ENCODE measurements around the gene POLR2J. TPM values are rescaled to one million over a fixed set of nuclear protein-coding genes. Genes with fewer than 3 reads are reported as not detected.
A peak's percentile ranks its signal among the peaks of the same experiment; 100 is the strongest.
"Not testable (repeated sequence)": the region's sequence is repeated elsewhere in the genome, so short reads cannot be mapped to it uniquely, and the experiment has no call there.

The POLR2J gene
- polyA plus RNA-seq, 2 donors, result 68.9 to 89.4 TPM

- Histone ChIP-seq H3K9me3 (ENCODE audit: control insufficient read depth in 2 of 2, insufficient read depth in 1 of 2, low read depth in 1 of 2, low read length in 1 of 2) (no peaks in the 10 kb centered on the region), H3K27me3 (ENCODE audit: control insufficient read depth in 1 of 2, insufficient read depth in 2 of 2, low read length in 2 of 2) (no peaks in the 10 kb centered on the region), H3K4me3 (ENCODE audit: low read depth in 1 of 2, low read length in 2 of 2) (peak overlapping the region; percentile 84 to 93), H3K4me1 (ENCODE audit: control insufficient read depth in 2 of 2, insufficient read depth in 2 of 2, low read length in 1 of 2) (peaks cover 5 to 8% of the 10 kb centered on the region in 2 donors), H3K27ac (ENCODE audit: low read depth in 2 of 2, low read length in 1 of 2) (no peak overlapping the region), H3K36me3 (ENCODE audit: control insufficient read depth in 2 of 2, insufficient read depth in 2 of 2, low read length in 1 of 2) (peaks cover 0 to 9% of the 10 kb centered on the region in 2 donors)
- WGBS, 2 donors, result 91 to 96% methylated on average over 7 of the region's 7 CpGs
These were observed 12.6 kb downstream of the POLR2J start for GRCh38 chr7:102466097-102466496.

GRCh38 chr7:102464577-102465280 is 14.0 kb downstream of the POLR2J start, which contains the start of the genes ALKBH4 and LRWD1:
Gene ALKBH4 (minus strand): TSS chr7:102464863. CDS start chr7:102464836, 27 bp downstream.
Gene LRWD1 (plus strand): TSS chr7:102464984. CDS start chr7:102465081, 97 bp downstream.
- H3K27ac ChIP-seq (ENCODE audit: low read depth in 2 of 2, low read length in 1 of 2), result peak within 1 kb of the TSS; percentile 47 to 56
- WGBS, 2 donors, result 0 to 1% methylated on average over 79 to 81 of the region's 81 CpGs

GRCh38 chr7:102463841-102464576 is 14.7 kb downstream of the POLR2J start:
- no peaks in the 10 kb centered on the region for H3K9me3 ChIP-seq (ENCODE audit: control insufficient read depth in 2 of 2, insufficient read depth in 1 of 2, low read depth in 1 of 2, low read length in 1 of 2)
- H3K27me3 ChIP-seq (ENCODE audit: control insufficient read depth in 1 of 2, insufficient read depth in 2 of 2, low read length in 2 of 2), result no peaks in the 10 kb centered on the region
- H3K27ac ChIP-seq (ENCODE audit: low read depth in 2 of 2, low read length in 1 of 2), result peak overlapping the region in 1 of 2 donors; percentile 47
- WGBS, 2 donors, result 11 to 12% methylated on average over 24 of the region's 24 CpGs
- H3K36me3 ChIP-seq (ENCODE audit: control insufficient read depth in 2 of 2, insufficient read depth in 2 of 2, low read length in 1 of 2), result peaks cover 0 to 7% of the 10 kb centered on the region in 2 donors
- H3K4me3 ChIP-seq (ENCODE audit: low read depth in 1 of 2, low read length in 2 of 2), result peak overlapping the region; percentile 84 to 93
- H3K4me1 ChIP-seq (ENCODE audit: control insufficient read depth in 2 of 2, insufficient read depth in 2 of 2, low read length in 1 of 2), result peaks cover 5 to 8% of the 10 kb centered on the region in 2 donors

More at GRCh38 chr7:102464577-102465280, 14.0 kb downstream of the POLR2J start, which contains the start of the genes ALKBH4 and LRWD1:
- Histone ChIP-seq H3K4me1 (ENCODE audit: control insufficient read depth in 2 of 2, insufficient read depth in 2 of 2, low read length in 1 of 2) (peaks cover 5 to 8% of the 10 kb centered on the region in 2 donors), H3K36me3 (ENCODE audit: control insufficient read depth in 2 of 2, insufficient read depth in 2 of 2, low read length in 1 of 2) (peaks cover 0 to 3% of the 10 kb centered on the region in 2 donors), H3K27me3 (ENCODE audit: control insufficient read depth in 1 of 2, insufficient read depth in 2 of 2, low read length in 2 of 2) (no peaks in the 10 kb centered on the region), H3K9me3 (ENCODE audit: control insufficient read depth in 2 of 2, insufficient read depth in 1 of 2, low read depth in 1 of 2, low read length in 1 of 2) (no peaks in the 10 kb centered on the region), H3K4me3 (ENCODE audit: low read depth in 1 of 2, low read length in 2 of 2) (peak within 1 kb of the TSS; percentile 84 to 93)

GRCh38 chr7:102460467-102460866 is 18.3 kb downstream of the POLR2J start:
- Histone ChIP-seq H3K4me1 (ENCODE audit: control insufficient read depth in 2 of 2, insufficient read depth in 2 of 2, low read length in 1 of 2) (peaks cover 0 to 2% of the 10 kb centered on the region in 2 donors), H3K9me3 (ENCODE audit: control insufficient read depth in 2 of 2, insufficient read depth in 1 of 2, low read depth in 1 of 2, low read length in 1 of 2) (no peaks in the 10 kb centered on the region), H3K4me3 (ENCODE audit: low read depth in 1 of 2, low read length in 2 of 2) (no peak overlapping the region), H3K27me3 (ENCODE audit: control insufficient read depth in 1 of 2, insufficient read depth in 2 of 2, low read length in 2 of 2) (no peaks in the 10 kb centered on the region), H3K27ac (ENCODE audit: low read depth in 2 of 2, low read length in 1 of 2) (no peak overlapping the region), H3K36me3 (ENCODE audit: control insufficient read depth in 2 of 2, insufficient read depth in 2 of 2, low read length in 1 of 2) (peaks cover 0 to 18% of the 10 kb centered on the region in 2 donors)
- WGBS, 2 donors, result 89 to 94% methylated on average over 8 of the region's 8 CpGs

- no peaks in the 10 kb centered on the region for H3K27me3 ChIP-seq (ENCODE audit: control insufficient read depth in 1 of 2, insufficient read depth in 2 of 2, low read length in 2 of 2)
These were observed 19.4 kb downstream of the POLR2J start for GRCh38 chr7:102459221-102459844.

GRCh38 chr7:102457352-102457924 is 21.3 kb downstream of the POLR2J start:
- Histone ChIP-seq H3K27me3 (ENCODE audit: control insufficient read depth in 1 of 2, insufficient read depth in 2 of 2, low read length in 2 of 2) (no peaks in the 10 kb centered on the region), H3K4me3 (ENCODE audit: low read depth in 1 of 2, low read length in 2 of 2) (no peak overlapping the region), H3K9me3 (ENCODE audit: control insufficient read depth in 2 of 2, insufficient read depth in 1 of 2, low read depth in 1 of 2, low read length in 1 of 2) (no peaks in the 10 kb centered on the region), H3K4me1 (ENCODE audit: control insufficient read depth in 2 of 2, insufficient read depth in 2 of 2, low read length in 1 of 2) (no peaks in the 10 kb centered on the region), H3K36me3 (ENCODE audit: control insufficient read depth in 2 of 2, insufficient read depth in 2 of 2, low read length in 1 of 2) (peaks cover 0 to 21% of the 10 kb centered on the region in 2 donors), H3K27ac (ENCODE audit: low read depth in 2 of 2, low read length in 1 of 2) (no peak overlapping the region)
- 91 to 93% methylated on average over 40 of the region's 40 CpGs for whole genome bisulfite sequencing, 2 donors

More at GRCh38 chr7:102459221-102459844, 19.4 kb downstream of the POLR2J start:
- Histone ChIP-seq H3K4me1 (ENCODE audit: control insufficient read depth in 2 of 2, insufficient read depth in 2 of 2, low read length in 1 of 2) (peaks cover 0 to 2% of the 10 kb centered on the region in 2 donors), H3K4me3 (ENCODE audit: low read depth in 1 of 2, low read length in 2 of 2) (no peak overlapping the region), H3K36me3 (ENCODE audit: control insufficient read depth in 2 of 2, insufficient read depth in 2 of 2, low read length in 1 of 2) (peaks cover 0 to 21% of the 10 kb centered on the region in 2 donors), H3K27ac (ENCODE audit: low read depth in 2 of 2, low read length in 1 of 2) (no peak overlapping the region), H3K9me3 (ENCODE audit: control insufficient read depth in 2 of 2, insufficient read depth in 1 of 2, low read depth in 1 of 2, low read length in 1 of 2) (no peaks in the 10 kb centered on the region)
- WGBS, 2 donors, result 94 to 95% methylated on average over 23 to 24 of the region's 24 CpGs

GRCh38 chr7:102456327-102456726 is 22.4 kb downstream of the POLR2J start:
- Histone ChIP-seq H3K27ac (ENCODE audit: low read depth in 2 of 2, low read length in 1 of 2) (no peak overlapping the region), H3K27me3 (ENCODE audit: control insufficient read depth in 1 of 2, insufficient read depth in 2 of 2, low read length in 2 of 2) (no peaks in the 10 kb centered on the region), H3K36me3 (ENCODE audit: control insufficient read depth in 2 of 2, insufficient read depth in 2 of 2, low read length in 1 of 2) (peaks cover 0 to 21% of the 10 kb centered on the region in 2 donors), H3K4me1 (ENCODE audit: control insufficient read depth in 2 of 2, insufficient read depth in 2 of 2, low read length in 1 of 2) (peaks cover under 1 to 2% of the 10 kb centered on the region in 2 donors), H3K4me3 (ENCODE audit: low read depth in 1 of 2, low read length in 2 of 2) (no peak overlapping the region), H3K9me3 (ENCODE audit: control insufficient read depth in 2 of 2, insufficient read depth in 1 of 2, low read depth in 1 of 2, low read length in 1 of 2) (no peaks in the 10 kb centered on the region)
- WGBS, 2 donors, result 83 to 86% methylated on average over 10 of the region's 10 CpGs

- H3K4me1 ChIP-seq (ENCODE audit: control insufficient read depth in 2 of 2, insufficient read depth in 2 of 2, low read length in 1 of 2), result peaks cover 2% of the 10 kb centered on the region in 2 donors
- H3K27me3 ChIP-seq (ENCODE audit: control insufficient read depth in 1 of 2, insufficient read depth in 2 of 2, low read length in 2 of 2), result no peaks in the 10 kb centered on the region
- H3K36me3 ChIP-seq (ENCODE audit: control insufficient read depth in 2 of 2, insufficient read depth in 2 of 2, low read length in 1 of 2), result peaks cover 0 to 21% of the 10 kb centered on the region in 2 donors
- no peak overlapping the region for H3K4me3 ChIP-seq (ENCODE audit: low read depth in 1 of 2, low read length in 2 of 2)
- no peak overlapping the region for H3K27ac ChIP-seq (ENCODE audit: low read depth in 2 of 2, low read length in 1 of 2)
- 90 to 91% methylated on average over 11 of the region's 11 CpGs for WGBS, 2 donors
- no peaks in the 10 kb centered on the region for H3K9me3 ChIP-seq (ENCODE audit: control insufficient read depth in 2 of 2, insufficient read depth in 1 of 2, low read depth in 1 of 2, low read length in 1 of 2)
These were observed 23.1 kb downstream of the POLR2J start for GRCh38 chr7:102455596-102455995.

GRCh38 chr7:102454932-102455331 is 23.8 kb downstream of the POLR2J start:
- not testable (repeated sequence) for H3K4me3 ChIP-seq (ENCODE audit: low read depth in 1 of 2, low read length in 2 of 2); H3K27me3 ChIP-seq (ENCODE audit: control insufficient read depth in 1 of 2, insufficient read depth in 2 of 2, low read length in 2 of 2); H3K4me1 ChIP-seq (ENCODE audit: control insufficient read depth in 2 of 2, insufficient read depth in 2 of 2, low read length in 1 of 2); H3K9me3 ChIP-seq (ENCODE audit: control insufficient read depth in 2 of 2, insufficient read depth in 1 of 2, low read depth in 1 of 2, low read length in 1 of 2); H3K27ac ChIP-seq (ENCODE audit: low read depth in 2 of 2, low read length in 1 of 2)
- peaks cover 0 to 21% of the 10 kb centered on the region in 2 donors for H3K36me3 ChIP-seq (ENCODE audit: control insufficient read depth in 2 of 2, insufficient read depth in 2 of 2, low read length in 1 of 2)
- 93% methylated on average over 10 of the region's 10 CpGs for WGBS, 2 donors
